GM12873 (cell line): ENCODE data around the gene RHBDD3.

ENCODE experiments used
- TF ChIP-seq, protein P1 (sequence below): IDR thresholded peaks from 2 replicates; pipeline ENCODE4 v1.5.1; 2012; ENCODE audit warnings: low read depth, mild to moderate bottlenecking, moderate library complexity, low read length, control low read depth; ENCODE audit not compliant: insufficient read depth; ENCODE audit errors: missing control alignments

The RHBDD3 gene

DNA sequence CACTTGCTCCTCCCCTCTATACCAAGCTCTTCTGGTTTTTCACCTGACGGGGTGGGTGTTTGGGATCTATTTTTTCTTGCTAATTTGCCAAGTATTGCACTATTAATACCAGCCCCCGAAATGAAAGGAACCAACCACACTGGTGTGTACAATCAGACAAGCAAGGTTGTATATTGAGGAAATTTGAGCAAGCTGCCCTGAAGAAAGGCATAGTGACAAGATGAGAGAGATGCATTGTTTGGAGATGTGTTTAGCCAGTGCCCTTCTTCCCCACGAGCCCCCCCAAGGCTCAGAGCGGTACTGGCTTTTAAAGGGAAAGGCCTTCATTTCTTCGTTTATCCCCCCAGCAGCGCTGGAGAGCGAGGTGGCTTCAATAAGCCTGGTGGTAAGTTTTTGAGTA lies 23.4 kb upstream of the RHBDD3 start:
- TF ChIP-seq, protein P1, sequence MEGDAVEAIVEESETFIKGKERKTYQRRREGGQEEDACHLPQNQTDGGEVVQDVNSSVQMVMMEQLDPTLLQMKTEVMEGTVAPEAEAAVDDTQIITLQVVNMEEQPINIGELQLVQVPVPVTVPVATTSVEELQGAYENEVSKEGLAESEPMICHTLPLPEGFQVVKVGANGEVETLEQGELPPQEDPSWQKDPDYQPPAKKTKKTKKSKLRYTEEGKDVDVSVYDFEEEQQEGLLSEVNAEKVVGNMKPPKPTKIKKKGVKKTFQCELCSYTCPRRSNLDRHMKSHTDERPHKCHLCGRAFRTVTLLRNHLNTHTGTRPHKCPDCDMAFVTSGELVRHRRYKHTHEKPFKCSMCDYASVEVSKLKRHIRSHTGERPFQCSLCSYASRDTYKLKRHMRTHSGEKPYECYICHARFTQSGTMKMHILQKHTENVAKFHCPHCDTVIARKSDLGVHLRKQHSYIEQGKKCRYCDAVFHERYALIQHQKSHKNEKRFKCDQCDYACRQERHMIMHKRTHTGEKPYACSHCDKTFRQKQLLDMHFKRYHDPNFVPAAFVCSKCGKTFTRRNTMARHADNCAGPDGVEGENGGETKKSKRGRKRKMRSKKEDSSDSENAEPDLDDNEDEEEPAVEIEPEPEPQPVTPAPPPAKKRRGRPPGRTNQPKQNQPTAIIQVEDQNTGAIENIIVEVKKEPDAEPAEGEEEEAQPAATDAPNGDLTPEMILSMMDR = no peak

DNA sequence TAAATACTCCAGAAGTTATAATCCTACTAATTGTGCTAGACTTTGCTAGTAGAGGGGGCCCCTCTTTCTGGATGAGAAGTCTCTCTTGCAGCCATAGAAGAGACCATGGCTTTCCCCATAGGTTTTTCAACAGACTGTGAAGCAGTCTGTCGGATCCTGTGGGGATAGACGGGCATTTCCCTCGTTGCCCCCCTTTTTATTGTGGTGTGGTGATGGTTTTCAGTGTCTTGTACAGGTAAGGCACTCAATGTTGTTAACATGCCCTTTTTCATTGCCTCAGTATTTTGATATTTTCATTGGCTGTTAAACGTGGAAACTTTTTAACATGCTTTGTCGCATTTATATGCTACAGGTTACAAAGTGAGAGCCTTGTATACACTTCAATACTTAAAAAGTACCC lies 22.3 kb upstream of the RHBDD3 start:
- TF ChIP-seq, protein P1 = no peak

DNA sequence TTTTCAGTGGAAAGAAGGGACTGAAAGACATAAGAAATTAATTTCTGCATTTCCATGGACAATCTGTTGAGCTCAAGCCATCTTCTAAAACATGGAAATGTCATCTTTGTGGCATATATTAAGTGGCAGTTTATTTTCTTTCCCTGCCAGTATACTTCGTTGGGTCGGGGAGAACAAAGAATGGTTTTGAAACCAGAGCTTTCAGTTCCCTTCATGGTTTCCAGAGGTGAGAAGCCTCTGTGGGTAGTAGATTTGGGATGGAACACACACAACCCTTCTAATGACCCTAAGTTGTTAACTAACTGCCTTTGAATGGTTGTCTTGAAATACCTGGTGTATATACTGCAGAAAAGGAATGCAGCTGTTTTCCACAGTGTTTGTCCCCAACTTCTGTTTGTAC lies 21.1 kb upstream of the RHBDD3 start:
- TF ChIP-seq, protein P1 = no peak

DNA sequence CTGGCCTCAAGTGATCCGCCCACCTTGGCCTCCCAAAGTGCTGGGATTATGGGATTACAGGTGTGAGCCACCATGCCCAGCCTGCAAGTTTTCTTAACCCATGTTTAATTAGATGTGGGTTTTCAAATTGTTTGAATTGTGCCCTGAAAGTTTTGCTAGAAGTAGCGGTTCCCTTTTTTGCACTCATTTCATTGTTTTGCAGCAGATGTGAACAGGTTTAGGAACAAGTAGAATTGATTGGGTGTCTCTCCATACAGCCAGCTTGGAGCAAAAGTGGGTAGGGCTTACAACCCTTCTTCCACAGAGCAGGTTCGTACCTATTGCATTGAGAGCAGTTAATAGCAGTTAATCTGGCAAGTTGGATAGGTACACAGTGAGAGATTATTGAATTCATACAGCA lies 16.4 kb upstream of the RHBDD3 start:
- TF ChIP-seq, protein P1 = no peak

DNA sequence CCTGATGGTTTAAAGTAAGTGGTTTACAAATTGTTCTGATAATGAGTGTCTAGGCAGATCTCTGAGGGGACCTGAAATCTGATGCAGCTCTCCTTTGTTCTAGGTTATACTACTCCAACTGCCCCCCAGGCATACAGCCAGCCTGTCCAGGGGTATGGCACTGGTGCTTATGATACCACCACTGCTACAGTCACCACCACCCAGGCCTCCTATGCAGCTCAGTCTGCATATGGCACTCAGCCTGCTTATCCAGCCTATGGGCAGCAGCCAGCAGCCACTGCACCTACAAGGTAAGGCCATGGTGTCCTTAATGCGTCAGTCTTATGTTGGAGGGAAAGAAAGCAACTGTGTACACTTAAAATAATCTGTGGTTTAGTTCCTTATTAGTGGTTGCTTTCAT lies 10.1 kb upstream of the RHBDD3 start:
- TF ChIP-seq, protein P1 = no peak

GRCh38 chr22:29275819-29276565 lies 8.2 kb upstream of the RHBDD3 start:
- TF ChIP-seq, protein P1 = no peak

GRCh38 chr22:29275167-29275566 lies 7.4 kb upstream of the RHBDD3 start:
- TF ChIP-seq, protein P1 = no peak
